Right kidney (tissue), 9 donors: Measurements from ENCODE around the gene LIPH.
"Not testable (repeated sequence)": the region's sequence is repeated elsewhere in the genome, so short reads cannot be mapped to it uniquely, and the experiment has no call there.

Experiments
- DNase-seq: peaks from one replicate; pipeline ENCODE4 v3.0.0-alpha.2; 2016
- long read RNA-seq, 8 donors: transcript quantifications; one replicate each; lab custom pipeline, GENCODE V29; 2026

The LIPH gene
- long read RNA-seq, donor 1 = 0 reads
- long read RNA-seq, donor 2 = 0 reads
- long read RNA-seq, donor 3 = 0 reads
- long read RNA-seq, donor 4, full-length matches to known transcripts = 1 of 1 reads
- long read RNA-seq, donor 4, partial matches to known transcripts = 0 of 1 reads
- long read RNA-seq, donor 4, other reads (novel, unspliced or antisense) = 0 of 1 reads
- long read RNA-seq, donor 5 = 0 reads
- long read RNA-seq, donor 6 = 0 reads
- long read RNA-seq, donor 7 = 0 reads
- long read RNA-seq, donor 8 = 0 reads

DNA sequence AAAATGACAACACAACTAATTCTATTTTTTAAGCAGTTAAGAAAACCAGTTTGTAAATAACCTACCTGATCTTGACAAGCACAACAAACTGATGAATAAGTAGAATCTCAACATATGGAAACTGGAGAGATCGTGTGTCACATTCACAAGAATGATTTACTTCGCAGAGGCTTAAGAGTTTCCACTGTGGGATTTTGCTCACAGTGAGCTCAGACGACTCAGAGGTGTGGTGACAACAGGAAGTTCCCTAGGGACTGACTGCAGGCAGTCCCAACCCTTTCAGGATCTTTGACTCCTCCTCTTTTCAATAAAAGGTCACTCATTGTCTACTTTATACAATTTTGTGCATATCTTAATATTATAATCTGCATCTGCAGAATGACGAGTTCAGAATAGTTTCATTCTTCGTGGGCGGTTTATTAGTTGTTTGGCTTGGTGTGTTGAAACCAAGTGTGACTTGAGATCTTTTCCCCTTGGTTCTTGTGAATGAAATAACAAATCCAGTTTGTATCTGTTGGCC lies at the start of gene LIPH:
Gene LIPH, minus strand, starts transcription at position 231 of the 520 bp plus-strand sequence. Its CDS starts 117 bp downstream, at position 114.
- DNase-seq = no peak

DNA sequence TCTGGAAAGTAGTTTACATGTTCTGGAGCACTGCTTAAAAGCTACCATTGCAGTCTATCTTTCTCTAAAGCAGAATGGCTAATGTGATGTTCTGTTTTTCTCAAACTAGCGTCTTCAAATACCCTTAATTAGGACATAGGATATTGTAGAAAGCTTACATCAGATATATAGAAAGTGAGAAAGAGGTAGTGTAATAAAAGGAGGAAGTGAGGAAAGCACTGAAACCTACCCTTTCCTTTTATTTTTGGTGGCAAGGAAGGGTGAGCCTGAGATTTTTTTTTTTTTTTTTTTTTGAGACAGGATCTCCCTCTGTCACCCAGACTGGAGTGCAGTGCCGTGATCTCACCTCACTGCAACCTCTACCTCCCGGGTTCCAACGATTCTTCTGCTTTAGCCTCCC lies 43.1 kb upstream of the LIPH start:
- no peak for DNase-seq

DNA sequence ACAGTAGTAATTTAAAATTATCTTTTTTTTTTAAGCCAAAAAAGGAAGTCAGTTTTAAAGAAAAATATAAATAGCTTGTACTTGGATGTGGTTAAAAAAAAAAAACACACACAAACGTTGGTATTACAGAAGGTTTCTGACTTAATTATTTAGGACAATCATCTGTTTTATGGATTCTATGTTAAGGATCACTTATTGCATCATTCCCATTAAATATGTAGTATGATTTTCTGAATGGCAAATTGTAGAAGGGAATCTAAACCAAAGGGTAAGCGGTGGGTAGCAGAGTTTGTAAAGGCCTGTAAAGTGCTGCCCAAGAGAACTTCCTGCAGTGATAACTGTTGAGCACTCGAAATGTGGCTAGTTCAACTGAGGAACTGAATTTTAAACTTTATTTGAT lies 41.7 kb upstream of the LIPH start:
- DNase-seq = no peak

DNA sequence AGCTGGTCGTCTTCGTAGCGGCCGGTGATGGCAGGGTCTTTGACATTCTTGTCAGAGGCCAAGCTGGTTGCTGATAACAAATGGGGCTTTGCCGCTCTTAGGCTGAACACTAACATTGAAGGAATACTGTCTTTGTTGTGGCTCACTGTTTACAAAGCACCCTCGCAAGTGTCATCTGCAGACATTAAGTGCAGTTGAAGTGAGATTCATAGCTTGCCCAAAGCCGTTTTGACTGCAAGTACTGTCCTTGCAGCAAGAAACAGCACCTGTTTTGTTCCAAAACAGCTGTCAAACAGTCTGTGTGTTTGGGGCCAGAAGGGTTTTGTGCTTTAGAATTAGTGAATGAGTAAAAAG lies 34.3 kb upstream of the LIPH start:
- DNase-seq = no peak

DNA sequence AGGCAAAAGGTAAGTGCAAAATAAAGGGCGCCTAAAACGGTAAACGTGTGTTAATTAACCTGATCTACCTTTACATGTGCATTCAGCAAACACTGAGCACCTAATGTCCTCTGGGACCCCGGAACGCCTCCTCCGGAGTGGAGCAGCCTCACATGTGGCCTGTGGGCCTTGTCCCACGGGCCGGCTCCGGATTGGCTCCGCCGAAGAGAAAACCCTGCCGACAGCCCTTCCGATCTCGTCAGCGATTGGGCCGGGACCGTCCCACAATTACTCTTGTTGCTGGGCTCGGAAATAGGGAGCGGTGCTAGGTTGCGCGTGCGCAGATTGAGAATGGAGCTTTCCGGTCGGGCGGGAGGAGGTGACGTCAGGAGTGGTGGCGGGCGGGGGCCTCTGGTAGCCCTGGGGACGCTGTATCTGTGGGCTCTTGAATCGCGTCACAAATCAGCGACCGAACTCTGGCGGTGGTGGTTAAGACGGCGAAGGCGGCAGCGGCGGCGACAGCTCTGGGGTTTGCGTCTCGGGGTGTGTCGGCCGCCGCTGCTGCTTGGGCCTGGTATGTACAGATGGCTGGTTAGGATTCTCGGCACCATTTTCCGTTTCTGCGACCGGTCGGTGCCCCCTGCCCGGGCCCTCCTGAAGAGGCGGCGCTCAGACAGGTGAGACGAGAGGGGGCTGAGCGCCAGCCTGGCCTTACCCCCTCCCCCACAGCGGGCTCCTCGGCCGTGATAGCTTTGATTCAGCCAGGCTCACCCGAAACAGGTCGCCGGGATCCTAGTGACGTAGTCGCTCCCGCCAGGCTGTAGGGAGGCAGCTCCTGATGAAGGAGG lies 33.7 kb upstream of the LIPH start, which contains the start of gene SENP2:
Gene SENP2, plus strand, starts transcription at position 437 of the 827 bp plus-strand sequence. Its CDS starts 119 bp downstream, at position 556.
- peak; percentile 96 for DNase-seq

DNA sequence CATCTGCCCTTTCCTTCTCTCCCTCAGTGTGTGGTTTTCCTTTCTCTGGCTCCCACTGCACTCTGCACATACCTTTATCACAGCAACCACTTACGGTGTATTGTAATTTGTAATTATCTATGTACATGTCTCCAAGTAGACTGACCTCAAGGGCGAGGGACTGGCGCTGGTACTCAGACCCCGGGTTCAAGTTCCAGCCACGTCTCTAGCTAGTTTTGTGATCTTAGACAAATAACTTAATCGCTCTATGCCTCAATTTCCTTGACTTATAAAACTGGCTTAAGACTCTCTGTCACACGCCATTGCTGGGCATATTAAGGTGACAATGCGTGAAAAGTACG lies 33.1 kb upstream of the LIPH start:
- DNase-seq = no peak

DNA sequence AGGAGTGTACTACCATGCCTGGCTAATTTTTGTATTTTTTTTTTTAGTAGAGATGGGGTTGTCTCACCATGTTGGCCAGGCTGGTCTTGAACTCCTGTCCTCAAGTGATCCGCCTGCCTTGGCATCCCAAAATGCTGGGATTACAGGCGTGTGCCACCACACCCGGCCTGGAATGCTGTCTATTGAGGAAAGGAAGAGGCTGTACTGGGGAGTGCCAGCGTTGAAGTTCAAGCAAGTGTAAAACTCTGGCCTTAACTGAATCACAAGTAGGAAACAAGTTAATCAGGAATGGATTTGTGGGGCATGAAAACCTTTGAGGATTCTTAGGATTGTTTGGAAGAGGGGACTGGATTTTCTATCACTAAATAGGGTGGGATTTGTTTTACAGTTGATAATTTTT lies 32.3 kb upstream of the LIPH start:
- no peak for DNase-seq

DNA sequence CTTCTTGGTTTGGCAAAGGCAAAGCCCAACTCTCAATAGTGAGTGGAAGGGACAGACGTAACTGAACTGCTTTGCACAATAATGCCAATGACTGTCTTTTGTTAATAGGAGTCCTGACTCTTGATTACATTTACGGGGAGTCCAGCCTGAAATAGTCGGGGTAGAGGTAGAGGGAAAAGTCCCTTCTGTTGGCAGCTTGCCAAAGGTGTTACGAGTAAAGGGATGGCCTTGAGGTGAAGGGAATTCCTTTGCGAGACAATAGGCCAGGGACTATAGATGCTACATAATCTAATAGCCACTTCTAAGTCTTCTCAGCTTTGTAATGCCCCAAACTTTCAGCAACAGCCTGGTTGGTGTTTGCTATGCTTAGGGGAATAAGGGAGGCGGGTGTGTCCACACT lies 31.5 kb upstream of the LIPH start:
- DNase-seq = no peak

DNA sequence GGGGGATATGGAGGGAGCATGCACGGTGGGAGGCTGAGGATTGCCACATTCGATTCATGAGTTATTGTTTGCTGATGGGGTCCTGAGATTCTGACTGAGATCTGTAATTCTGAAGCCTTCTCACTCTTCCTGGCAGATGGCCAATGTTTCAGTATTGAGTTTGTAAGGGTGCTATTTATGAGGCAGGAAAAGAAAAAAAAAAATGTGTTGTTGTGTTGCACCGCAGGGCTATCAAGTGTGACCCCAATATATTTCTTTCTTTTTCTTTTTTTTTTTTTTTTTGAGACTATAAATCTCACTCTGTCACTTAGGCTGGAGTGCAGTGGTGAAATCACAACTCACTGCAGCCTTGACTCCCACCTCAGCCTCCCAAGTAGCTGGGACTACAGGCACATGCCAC lies 30.5 kb upstream of the LIPH start:
- DNase-seq = no peak

DNA sequence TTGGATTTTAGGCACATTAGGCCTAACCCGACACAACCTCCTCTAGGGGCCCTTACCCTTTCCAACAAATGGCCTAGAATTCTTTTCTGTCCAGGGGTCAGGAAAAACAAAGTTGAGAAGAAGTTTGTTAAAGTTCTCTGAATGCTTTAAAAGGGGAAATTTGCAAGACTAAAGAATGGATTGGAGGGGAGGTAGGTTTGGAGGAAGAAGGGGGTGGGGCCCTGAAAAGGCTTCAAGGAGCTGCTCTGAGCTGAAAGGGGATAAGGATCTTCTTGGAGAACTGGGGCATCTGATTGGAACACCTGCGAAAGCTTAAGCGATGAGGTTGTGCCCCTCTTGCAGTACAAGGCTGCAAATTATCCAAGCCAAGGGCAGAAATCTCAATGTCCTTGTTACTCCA lies 29.8 kb upstream of the LIPH start:
- no peak for DNase-seq

DNA sequence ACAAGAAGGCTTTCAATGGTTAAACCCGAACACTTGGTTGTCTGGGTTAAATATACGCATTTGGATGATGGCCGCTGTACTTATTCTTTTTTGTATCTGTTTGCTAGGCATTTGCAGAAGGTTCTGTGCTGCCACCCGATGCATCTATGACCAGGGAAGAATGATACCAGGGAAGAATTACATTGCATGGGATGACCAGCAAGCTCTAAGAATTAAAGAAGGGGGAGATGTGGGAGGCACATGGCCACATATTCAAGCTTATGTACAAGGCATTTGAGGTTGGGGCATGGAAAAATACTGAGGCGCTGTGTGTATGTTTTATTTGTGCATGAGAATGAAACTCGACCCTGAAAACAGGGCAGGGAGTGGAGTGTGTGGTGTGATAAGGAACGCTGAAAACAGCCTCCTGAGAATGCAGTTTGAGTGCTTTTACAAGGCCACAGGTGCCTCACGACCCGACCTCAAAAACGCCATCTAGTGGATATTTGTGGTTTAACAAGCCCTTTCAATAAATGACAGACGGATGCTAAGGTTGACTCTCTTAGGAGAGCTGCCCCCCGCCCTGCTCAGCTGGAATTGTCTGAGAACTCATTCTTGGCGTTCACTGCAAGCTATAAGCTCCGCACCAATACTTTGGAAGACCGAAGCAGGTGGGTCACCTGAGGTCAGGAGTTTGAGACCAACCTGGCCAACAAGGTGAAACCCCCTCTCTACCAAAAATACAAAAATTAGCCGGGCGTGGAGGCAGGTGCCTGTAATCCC lies 22.9 kb upstream of the LIPH start:
- DNase-seq = peak; percentile 21

DNA sequence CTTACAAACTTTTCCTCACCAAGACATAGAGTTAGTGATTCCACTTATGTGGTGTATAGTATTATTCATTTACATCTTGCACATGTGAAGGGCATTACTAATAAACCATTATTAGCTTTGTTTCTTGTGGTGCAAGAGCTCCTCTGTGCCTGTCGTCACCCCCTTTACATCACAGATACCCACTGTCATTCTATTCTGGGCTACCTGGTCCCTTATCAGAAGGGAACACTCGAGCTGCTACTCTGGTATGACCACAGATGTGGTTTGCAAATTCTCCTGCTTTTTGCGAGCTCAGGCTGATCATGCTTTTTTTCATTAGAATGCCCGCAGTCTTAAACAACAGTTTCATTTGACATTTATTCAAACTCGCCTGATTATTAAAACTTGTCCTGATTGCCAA lies 19.8 kb upstream of the LIPH start:
- no peak for DNase-seq

DNA sequence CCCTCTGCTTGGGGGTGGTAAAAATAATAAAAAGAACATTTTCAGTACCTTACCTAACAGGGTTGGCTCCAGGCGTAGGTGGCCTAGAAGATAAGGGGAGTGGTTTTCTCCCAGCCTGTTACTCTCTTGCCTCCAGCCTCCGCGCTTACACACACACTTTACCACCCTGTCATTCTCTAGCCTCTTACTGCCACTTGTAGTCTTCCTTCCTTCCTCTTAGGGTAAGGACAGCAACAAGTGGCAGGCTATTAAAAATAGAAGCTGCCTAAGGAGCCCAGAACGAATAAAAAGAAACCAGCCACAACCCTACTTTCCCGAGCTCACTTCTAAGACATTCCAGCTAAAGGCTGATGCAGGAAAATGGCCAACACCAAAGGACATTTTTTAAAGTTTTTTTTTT lies 9.6 kb upstream of the LIPH start:
- DNase-seq = peak; percentile 36

DNA sequence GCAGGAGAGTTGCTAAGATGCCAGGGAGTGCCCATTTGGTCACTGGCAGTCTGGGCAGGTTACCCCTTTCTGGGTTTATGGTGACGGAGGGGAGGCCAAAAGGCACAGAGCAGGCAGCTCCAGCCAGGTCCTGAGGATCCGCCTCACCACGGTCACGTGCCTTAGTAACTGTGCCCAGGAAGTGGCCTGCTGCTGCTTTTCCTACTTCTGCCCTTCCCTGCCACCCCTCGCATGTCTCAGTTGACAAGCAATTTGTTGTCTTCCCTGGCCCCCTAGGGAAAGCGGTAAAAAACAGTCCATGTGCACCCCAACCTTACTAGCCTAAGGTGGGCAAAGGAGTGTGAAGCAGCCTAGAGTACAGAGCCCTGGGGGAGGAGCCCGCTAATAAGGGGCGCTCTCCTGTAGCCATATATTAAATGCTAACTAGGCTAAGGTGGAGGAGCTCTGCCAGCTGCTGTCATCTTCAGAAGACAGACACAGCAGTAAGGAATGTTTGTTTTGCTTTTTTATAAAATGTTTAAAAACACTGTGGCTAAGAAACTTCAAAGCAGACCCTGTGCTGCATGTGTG lies 9.1 kb upstream of the LIPH start:
- peak; percentile 51 for DNase-seq

DNA sequence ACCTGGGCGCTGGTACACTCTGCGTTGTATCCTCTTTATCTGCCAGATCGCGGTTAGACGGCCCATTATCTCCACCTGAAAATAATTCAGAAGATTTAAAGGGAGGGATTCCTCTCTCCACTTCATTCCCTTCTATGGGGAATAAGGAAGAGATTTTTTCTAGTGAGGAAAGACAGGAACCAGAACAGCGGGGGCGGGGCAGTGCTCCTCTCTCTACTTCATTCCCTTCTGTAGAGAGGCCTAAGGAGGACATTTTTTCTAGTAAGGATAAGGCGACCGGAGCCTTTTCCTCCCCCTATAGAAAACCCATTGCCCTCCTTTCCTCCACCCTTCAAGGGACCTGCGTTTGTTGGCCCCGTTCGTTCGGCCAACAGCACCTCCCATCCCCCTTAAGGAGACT lies 8.3 kb upstream of the LIPH start:
- DNase-seq = no peak

DNA sequence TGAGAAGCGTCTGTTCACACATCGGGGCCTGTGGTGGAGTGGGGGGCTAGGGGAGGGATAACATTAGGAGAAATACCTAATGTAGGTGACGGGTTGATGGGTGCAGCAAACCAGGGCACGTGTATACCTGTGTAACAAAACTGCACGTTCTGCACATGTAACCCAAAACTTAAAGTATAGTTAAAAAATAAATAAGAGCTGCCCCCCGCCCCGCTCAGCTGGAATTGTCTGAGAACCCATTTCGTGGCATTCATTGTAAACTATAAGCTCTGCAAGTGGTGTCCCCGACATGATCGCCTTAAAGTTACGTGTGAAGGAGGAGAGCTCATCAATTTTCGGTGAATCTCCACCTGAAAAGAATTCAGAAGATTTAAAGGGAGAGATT lies 7.3 kb upstream of the LIPH start:
- DNase-seq = no peak

DNA sequence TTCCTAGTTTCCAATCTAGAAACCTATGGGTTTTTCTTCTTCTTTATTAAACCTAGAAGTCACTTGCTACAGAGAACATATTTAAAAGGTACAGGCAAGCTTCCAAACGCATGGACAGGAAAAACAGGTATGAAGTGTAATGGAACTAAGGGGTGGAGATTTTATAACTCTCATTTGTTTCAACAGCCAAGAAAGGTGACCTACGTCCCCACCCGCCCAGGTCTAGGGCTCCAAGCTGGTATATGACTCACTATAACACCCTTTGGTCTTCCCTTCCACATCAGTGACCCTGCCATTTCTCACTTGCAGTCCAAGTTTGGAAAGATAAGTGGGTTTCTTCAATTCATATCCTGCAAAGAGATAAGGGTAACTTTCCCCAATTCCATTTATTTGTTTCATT lies 6.0 kb upstream of the LIPH start:
- no peak for DNase-seq

DNA sequence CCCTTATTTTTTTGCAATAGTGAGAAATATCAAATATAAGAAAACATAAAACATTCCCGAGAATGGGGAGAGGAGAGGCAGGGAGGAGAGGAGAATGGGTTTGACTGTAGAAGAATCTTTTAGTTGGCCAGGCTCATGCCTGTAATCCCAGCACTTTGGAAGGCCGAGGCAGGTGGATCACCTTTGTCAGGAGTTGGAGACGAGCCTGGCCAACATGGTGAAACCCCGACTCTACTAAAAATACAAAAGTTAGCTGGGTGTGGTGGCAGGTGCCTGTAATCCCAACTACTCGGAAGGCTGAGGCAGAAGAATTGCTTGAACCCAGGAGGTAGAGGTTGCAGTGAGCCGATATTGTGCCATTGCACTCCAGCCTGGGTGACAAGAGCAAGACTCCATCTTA lies 4.3 kb upstream of the LIPH start:
- not testable (repeated sequence) for DNase-seq

DNA sequence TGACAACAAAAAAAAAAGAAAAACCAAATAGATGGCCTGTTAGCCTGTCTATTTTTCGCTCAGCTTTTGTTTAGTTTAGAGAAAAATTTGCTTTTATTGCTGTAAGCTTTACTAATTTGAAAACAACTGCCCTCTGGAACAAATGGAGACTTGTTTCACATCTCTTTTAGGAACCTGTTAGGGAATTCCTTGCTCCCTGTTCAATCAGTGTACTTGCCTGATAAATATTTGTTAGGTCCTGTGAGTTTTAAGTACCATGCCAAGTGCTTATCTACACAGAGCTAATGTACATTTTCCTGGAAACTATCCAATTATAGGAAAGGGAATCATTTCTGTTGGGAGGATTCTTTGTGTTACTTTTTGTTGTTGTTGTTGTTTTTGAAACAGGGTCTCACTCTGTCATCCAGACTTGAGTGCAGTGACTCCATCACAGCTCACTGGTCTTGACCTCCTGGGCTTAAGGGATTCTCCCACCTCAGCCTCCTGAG lies 3.5 kb upstream of the LIPH start:
- no peak for DNase-seq

DNA sequence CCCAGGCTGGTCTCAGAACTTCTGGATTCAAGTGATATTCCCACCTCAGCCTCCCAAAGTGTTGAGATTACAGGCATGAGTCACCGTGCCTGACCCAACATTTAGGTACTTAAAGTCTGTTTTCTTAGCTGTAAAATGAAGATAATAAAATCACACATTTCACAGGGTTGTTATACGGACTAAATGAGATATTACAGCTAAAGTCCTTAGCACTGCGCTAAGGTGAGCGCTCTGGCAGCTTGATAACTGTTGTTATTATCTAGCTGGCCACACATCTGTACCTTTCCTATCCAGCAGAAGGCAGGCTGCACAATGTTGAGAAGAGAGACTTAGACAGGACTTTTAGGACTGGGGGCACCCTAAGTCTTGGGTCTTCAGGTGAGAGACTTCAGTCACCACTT lies 2.7 kb upstream of the LIPH start:
- DNase-seq = no peak

DNA sequence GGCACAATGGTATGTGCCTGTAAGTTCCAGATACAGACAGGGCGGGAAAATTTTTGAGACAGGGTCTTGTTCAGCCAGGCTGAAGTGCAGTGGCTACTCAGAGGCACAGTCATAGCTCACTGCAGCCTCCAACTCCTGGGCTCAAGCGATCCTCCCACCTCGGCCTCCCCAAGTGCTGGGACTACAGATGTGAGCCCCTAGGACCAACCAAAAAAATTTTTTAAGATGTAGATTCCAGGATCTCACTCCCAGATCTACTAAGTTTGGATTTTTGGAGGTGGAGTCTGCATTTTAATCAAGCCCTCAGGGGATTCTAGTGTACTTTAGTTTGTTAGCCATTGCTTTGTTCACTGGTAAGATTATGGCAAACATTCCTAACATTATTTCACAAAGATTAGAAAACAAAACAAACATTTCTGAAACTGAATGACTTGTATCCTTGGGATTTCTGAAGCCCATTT lies 2.7 kb downstream of the LIPH start:
- DNase-seq = no peak

DNA sequence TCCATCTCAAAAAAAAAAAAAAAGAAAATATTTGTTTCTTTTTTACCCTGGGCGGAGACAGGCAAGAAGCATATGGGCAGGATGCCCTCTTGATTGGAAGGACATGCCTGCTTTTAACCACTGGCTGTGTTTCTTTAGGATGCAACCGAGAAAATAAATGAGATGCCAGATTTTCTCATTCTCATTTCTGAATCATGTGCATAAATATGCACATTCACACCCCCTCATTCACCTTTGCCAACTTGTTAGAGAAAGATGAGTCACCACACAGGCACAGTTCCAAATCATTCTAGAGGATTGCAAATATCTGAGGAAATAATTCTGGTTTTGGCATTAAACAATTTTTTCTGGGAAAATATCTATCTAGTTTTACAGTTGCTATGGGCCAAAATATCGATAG lies 3.3 kb downstream of the LIPH start:
- no peak for DNase-seq

DNA sequence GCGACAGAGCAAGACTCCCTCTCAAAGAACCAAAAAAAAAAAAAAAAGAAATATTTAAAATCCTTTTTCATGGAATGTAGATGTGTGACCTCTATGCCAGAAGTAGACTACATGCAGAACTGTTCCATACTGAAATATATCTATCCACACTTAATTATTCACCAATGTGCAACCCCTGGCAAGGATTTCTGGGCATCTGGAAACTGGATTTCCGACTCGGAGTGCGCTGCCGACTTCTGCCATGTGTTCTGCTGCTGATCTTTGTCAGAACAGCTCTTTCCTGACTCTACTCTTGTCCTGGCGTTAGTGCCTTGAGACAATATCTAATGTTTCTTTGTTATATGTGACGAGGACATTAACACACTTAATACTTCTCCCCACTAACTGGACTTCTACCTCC lies 11.7 kb downstream of the LIPH start:
- no peak for DNase-seq
